ENCODE data around the gene SLFN12L.

SLFN12L gene

DNA sequence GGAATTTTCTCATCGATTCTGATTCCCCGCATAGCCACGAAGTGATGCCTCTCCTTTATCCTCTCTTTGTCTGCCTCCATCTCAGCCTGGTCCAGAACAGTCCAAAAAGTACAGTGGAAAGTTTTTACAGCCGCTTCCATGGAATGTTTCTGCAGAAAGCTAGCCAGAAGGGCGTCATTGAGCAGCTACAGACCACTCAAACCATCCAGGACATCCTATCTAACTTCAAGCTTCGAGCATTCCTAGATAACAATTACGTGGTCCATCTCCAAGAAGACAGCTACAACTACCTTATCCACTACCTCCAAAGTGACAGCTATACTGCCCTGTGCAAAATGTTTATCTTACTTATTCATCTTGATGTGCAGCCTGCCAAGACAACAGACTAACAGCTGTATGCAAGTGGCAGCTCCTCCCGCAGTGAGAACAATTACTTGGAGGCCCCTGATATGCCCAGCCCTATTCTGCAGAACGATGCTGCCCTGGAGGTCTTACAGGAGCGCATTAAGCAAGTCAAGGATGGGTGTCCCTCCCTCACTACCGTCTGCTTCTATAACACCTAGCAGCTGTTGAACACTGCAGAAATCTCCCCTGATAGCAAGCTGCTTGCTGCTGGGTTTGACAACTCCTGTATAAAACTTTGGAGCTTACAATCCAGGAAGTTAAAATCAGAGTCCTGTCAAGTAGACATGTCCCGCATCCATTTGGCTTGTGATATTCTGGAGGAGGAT lies 38.9 kb downstream of the SLFN12L start:
- Mint-ChIP-seq H3K27me3 (ENCODE audit: low read depth, poor library complexity) (peaks cover 95% of the 10 kb centered on the region), H3K36me3 (ENCODE audit: low read depth) (peaks cover 5% of the 10 kb centered on the region), H3K4me1 (peaks cover 4% of the 10 kb centered on the region), H3K4me3 (no peak overlapping the region), H3K27ac (no peak overlapping the region), H3K9me3 (peaks cover 24% of the 10 kb centered on the region)
- TF ChIP-seq, protein P1, sequence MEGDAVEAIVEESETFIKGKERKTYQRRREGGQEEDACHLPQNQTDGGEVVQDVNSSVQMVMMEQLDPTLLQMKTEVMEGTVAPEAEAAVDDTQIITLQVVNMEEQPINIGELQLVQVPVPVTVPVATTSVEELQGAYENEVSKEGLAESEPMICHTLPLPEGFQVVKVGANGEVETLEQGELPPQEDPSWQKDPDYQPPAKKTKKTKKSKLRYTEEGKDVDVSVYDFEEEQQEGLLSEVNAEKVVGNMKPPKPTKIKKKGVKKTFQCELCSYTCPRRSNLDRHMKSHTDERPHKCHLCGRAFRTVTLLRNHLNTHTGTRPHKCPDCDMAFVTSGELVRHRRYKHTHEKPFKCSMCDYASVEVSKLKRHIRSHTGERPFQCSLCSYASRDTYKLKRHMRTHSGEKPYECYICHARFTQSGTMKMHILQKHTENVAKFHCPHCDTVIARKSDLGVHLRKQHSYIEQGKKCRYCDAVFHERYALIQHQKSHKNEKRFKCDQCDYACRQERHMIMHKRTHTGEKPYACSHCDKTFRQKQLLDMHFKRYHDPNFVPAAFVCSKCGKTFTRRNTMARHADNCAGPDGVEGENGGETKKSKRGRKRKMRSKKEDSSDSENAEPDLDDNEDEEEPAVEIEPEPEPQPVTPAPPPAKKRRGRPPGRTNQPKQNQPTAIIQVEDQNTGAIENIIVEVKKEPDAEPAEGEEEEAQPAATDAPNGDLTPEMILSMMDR (IDR thresholded peaks at IDR 0.05): no peak
- no peak for DNase-seq

DNA sequence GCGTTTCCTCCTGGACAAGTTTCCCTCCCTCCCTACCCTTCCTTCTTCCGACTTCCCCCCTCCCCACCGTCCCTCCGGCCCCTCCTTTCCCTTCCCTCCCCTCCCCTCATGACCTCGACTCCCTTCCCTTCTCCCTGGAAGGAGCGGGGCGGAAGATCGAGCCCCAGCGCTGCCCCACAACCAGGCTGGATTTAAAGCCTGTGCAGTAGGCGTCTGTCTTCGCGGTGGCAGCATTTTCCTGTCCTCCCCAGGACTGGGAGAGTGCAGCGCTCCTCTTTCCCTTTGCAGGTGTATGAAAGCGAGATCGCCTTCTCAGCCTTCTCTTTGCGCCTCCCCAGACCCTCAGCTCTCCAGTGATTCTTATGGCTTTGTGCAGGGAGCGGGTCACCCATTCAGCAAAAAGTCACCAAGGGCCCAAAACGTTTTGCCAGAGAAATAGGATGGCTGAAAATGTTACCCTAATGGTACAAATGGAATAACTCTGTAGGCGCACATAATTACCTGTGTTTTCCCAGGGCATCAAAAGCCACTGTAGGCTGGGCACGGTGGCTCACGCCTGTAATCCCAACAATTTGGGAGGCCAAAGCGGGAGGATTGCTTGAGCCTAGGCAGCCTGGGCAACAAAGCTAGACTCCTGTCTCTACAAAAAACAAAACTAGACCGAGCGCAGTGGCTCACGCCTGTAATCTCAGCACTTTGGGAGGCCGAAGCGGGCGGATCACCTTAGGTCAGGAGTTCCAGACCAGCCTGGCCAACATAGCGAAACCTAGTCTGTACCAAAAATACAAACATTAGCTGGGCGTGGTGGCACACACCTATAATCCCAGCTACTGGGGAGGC lies 40.8 kb downstream of the SLFN12L start:
- Mint-ChIP-seq H3K4me1 (peaks cover 4% of the 10 kb centered on the region), H3K4me3 (no peak overlapping the region), H3K27ac (no peak overlapping the region), H3K36me3 (ENCODE audit: low read depth) (peaks cover 5% of the 10 kb centered on the region), H3K9me3 (peaks cover 18% of the 10 kb centered on the region), H3K27me3 (ENCODE audit: low read depth, poor library complexity) (peaks cover 97% of the 10 kb centered on the region)
- TF ChIP-seq, protein P1 (IDR thresholded peaks at IDR 0.05): no peak
- DNase-seq: no peak

DNA sequence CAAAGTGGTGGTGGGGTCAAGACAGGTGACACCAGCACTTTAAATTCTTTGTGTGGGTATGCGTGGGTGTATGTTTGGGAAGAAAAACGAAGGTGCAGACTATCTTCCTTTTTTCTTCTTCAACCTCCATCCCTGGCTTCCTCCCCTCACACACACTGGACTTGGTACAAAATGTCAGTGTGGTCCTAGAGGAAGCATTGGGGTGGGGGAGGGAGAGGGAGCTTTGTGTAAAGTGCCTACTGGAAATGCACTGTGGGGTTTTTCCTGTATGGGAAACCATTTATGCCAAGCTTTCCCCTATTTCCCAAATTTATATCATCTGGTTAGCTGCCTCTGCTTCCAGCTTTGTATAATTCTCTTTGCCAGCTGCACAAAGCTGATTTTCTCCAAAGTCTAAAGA lies 44.4 kb downstream of the SLFN12L start:
- TF ChIP-seq, protein P1 (IDR thresholded peaks at IDR 0.05): no peak
- Mint-ChIP-seq H3K4me3 (no peak overlapping the region), H3K27me3 (ENCODE audit: low read depth, poor library complexity) (peaks cover 100% of the 10 kb centered on the region), H3K4me1 (peaks cover 4% of the 10 kb centered on the region), H3K9me3 (peaks cover 18% of the 10 kb centered on the region), H3K27ac (no peak overlapping the region), H3K36me3 (ENCODE audit: low read depth) (no peaks in the 10 kb centered on the region)
- no peak for DNase-seq

DNA sequence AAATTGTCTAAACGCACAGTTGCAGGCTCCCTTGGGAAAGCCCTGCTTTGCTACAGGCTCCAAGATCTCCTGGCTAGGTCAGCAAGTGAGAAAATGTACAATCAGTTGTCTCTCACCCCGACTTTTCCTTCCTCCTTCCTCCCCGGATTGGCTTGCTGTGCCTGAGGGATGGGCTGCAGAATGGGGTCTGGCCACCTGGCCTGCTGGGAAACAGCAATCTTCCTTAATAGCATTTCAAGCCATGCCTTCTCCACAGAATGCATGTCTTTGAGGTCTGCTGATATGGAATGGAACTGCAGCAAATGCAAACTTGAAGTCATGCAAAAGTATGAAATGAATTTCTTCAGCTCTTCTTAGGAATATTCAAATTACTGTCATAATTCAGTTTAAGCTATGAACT lies 46.1 kb downstream of the SLFN12L start:
- Mint-ChIP-seq H3K27ac (no peak overlapping the region), H3K4me1 (peaks cover 4% of the 10 kb centered on the region), H3K4me3 (no peak overlapping the region), H3K27me3 (ENCODE audit: low read depth, poor library complexity) (peaks cover 100% of the 10 kb centered on the region), H3K9me3 (peaks cover 22% of the 10 kb centered on the region), H3K36me3 (ENCODE audit: low read depth) (no peaks in the 10 kb centered on the region)
- TF ChIP-seq, protein P1 (IDR thresholded peaks at IDR 0.05): no peak
- DNase-seq: no peak

DNA sequence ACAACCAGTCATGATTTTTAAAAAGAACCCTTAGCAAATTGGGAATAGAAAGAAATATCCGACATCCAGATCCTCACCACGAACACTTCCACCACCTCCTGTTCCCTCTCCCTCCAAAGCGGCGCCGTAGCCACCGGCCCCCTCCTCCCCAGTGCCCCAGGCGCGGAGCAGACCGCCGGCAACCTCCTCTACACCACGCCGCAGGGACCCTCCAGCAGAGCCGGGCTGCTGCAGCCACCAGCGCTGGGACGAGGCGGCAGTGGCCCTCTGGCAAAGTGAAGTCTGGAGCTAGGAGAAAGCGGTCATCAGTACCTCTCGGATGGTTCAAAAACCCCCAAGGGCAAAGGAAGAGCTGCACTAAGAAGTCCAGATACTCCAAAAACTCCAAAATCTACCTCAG lies 47.5 kb downstream of the SLFN12L start:
- Mint-ChIP-seq H3K4me3 (no peak overlapping the region), H3K9me3 (peaks cover 22% of the 10 kb centered on the region), H3K4me1 (peaks cover 4% of the 10 kb centered on the region), H3K27me3 (ENCODE audit: low read depth, poor library complexity) (peaks cover 100% of the 10 kb centered on the region), H3K27ac (no peak overlapping the region), H3K36me3 (ENCODE audit: low read depth) (no peaks in the 10 kb centered on the region)
- DNase-seq: no peak
- TF ChIP-seq, protein P1 (IDR thresholded peaks at IDR 0.05): no peak

All from nephron progenitor cell (in vitro differentiated cells).